ENCODE measurements around the gene UNC13D. TPM values are rescaled to one million over a fixed set of nuclear protein-coding genes. Genes with fewer than 3 reads are reported as not detected.

Gene UNC13D
- polyA plus RNA-seq, 1 donor (not counting 4 experiments of a cell fraction or from before 2014, with no cell fraction given) = 0.25 TPM

GRCh38 chr17:75876938-75877751 is 32.9 kb upstream of the UNC13D start:
- no peak for FAIRE-seq
- Histone ChIP-seq H3K9me3 (ENCODE audit: control insufficient read depth, low read depth, low read length) (no peaks in the 10 kb centered on the region), H3K4me3 (ENCODE audit: control insufficient read depth in 2 of 3, extremely low read depth in 1 of 3, insufficient read depth in 2 of 3, low read depth in 1 of 3, low read length in 3 of 3) (peak overlapping the region; percentile 43 to 84 (median 57)), H3K4me1 (ENCODE audit: control insufficient read depth, extremely low read depth, insufficient read depth, low read length) (peaks cover 41% of the 10 kb centered on the region), H3K79me2 (ENCODE audit: control insufficient read depth, insufficient read depth, low read length) (no peaks in the 10 kb centered on the region), H3K27me3 (ENCODE audit: control insufficient read depth, extremely low read depth, insufficient read depth, low read length) (peaks cover 2% of the 10 kb centered on the region), H4K20me1 (ENCODE audit: control insufficient read depth, extremely low read depth, insufficient read depth, low read length) (no peaks in the 10 kb centered on the region), H3K9ac (ENCODE audit: control insufficient read depth, extremely low read depth, insufficient read depth, low read length) (peak overlapping the region; percentile 83), H3K4me2 (ENCODE audit: control insufficient read depth, extremely low read depth, insufficient read depth, low read depth, low read length) (peak overlapping the region; percentile 74), H2AFZ (ENCODE audit: control insufficient read depth, low read length) (peak overlapping the region; percentile 4), H3K27ac (ENCODE audit: control insufficient read depth, insufficient read depth, low read length) (peak overlapping the region; percentile 86), H3K9me1 (ENCODE audit: control insufficient read depth, extremely low read depth, insufficient read depth, low read length) (no peaks in the 10 kb centered on the region), H3K36me3 (ENCODE audit: control insufficient read depth in 2 of 2, extremely low read depth in 1 of 2, insufficient read depth in 2 of 2, low read length in 2 of 2) (no peaks in the 10 kb centered on the region)
- no peak for DNase-seq (ENCODE audit: low read depth, low spot score)
- dilution Hi-C loops (cut with MboI; ENCODE audit: extremely low pct_ligation_motif_present, low sequenced_read_pairs) = no loop called here
- TF ChIP-seq CTCF (optimal IDR thresholded peaks at IDR 0.05 in 1 of 3, IDR thresholded peaks at IDR 0.05 in 1 of 3, conservative IDR thresholded peaks at IDR 0.05 in 1 of 3; ENCODE audit: extremely low read depth in 1 of 3, insufficient read depth in 2 of 3, low read length in 3 of 3) (peak in 1 of 3 experiments; percentile 21), EZH2 (IDR thresholded peaks at IDR 0.05; ENCODE audit: low read length) (no peak)

GRCh38 chr17:75876190-75876937 is 32.2 kb upstream of the UNC13D start:
- H3K4me3 ChIP-seq (ENCODE audit: control insufficient read depth in 2 of 3, extremely low read depth in 1 of 3, insufficient read depth in 2 of 3, low read depth in 1 of 3, low read length in 3 of 3) = peak overlapping the region; percentile 43 to 84 (median 57)
- TF ChIP-seq CTCF (optimal IDR thresholded peaks at IDR 0.05 in 1 of 3, IDR thresholded peaks at IDR 0.05 in 1 of 3, conservative IDR thresholded peaks at IDR 0.05 in 1 of 3; ENCODE audit: extremely low read depth in 1 of 3, insufficient read depth in 2 of 3, low read length in 3 of 3) (peak; percentile 23 to 37 (median 35)), EZH2 (IDR thresholded peaks at IDR 0.05; ENCODE audit: low read length) (no peak)
- no peaks in the 10 kb centered on the region for H4K20me1 ChIP-seq (ENCODE audit: control insufficient read depth, extremely low read depth, insufficient read depth, low read length)
- dilution Hi-C loops (cut with MboI; ENCODE audit: extremely low pct_ligation_motif_present, low sequenced_read_pairs) = no loop called here
- H3K27me3 ChIP-seq (ENCODE audit: control insufficient read depth, extremely low read depth, insufficient read depth, low read length) = no peaks in the 10 kb centered on the region
- H2AFZ ChIP-seq (ENCODE audit: control insufficient read depth, low read length) = peak overlapping the region; percentile 6
- no peaks in the 10 kb centered on the region for H3K9me3 ChIP-seq (ENCODE audit: control insufficient read depth, low read depth, low read length)
- peaks cover 41% of the 10 kb centered on the region for H3K4me1 ChIP-seq (ENCODE audit: control insufficient read depth, extremely low read depth, insufficient read depth, low read length)
- H3K36me3 ChIP-seq (ENCODE audit: control insufficient read depth in 2 of 2, extremely low read depth in 1 of 2, insufficient read depth in 2 of 2, low read length in 2 of 2) = no peaks in the 10 kb centered on the region
- DNase-seq (ENCODE audit: low read depth, low spot score) (peak; percentile 79), FAIRE-seq (no peak)
- no peaks in the 10 kb centered on the region for H3K9me1 ChIP-seq (ENCODE audit: control insufficient read depth, extremely low read depth, insufficient read depth, low read length)
- H3K27ac ChIP-seq (ENCODE audit: control insufficient read depth, insufficient read depth, low read length) = peak overlapping the region; percentile 86
- H3K4me2 ChIP-seq (ENCODE audit: control insufficient read depth, extremely low read depth, insufficient read depth, low read depth, low read length) = peak overlapping the region; percentile 74
- no peaks in the 10 kb centered on the region for H3K79me2 ChIP-seq (ENCODE audit: control insufficient read depth, insufficient read depth, low read length)
- H3K9ac ChIP-seq (ENCODE audit: control insufficient read depth, extremely low read depth, insufficient read depth, low read length) = peak overlapping the region; percentile 83
